HG03432 (cell line): ENCODE results near the gene CAMSAP1.

Experiments
- ATAC-seq: cut with Tn5 transposase; IDR thresholded peaks from one replicate; pipeline ENCODE4 v1.9.1; 2021; ENCODE audit warnings: mild to moderate bottlenecking, moderate library complexity; ENCODE audit not compliant: unreplicated experiment

Gene CAMSAP1

GRCh38 chr9:135939351-135940265, 32.3 kb upstream of the CAMSAP1 start:
- no peak for ATAC-seq

- no peak for ATAC-seq
Observed at GRCh38 chr9:135937521-135938489, 30.5 kb upstream of the CAMSAP1 start.

GRCh38 chr9:135933114-135933513, 25.8 kb upstream of the CAMSAP1 start:
- no peak for ATAC-seq

GRCh38 chr9:135932656-135933055, 25.3 kb upstream of the CAMSAP1 start:
- ATAC-seq, result no peak

GRCh38 chr9:135931349-135931820, 24.0 kb upstream of the CAMSAP1 start:
- ATAC-seq, result no peak

- ATAC-seq, result no peak
Observed at GRCh38 chr9:135930446-135931345, 23.4 kb upstream of the CAMSAP1 start.

GRCh38 chr9:135929656-135930445, 22.5 kb upstream of the CAMSAP1 start:
- ATAC-seq, result no peak

GRCh38 chr9:135928731-135929655, 21.6 kb upstream of the CAMSAP1 start:
- ATAC-seq, result no peak

- ATAC-seq, result no peak
Observed at GRCh38 chr9:135928074-135928730, 20.9 kb upstream of the CAMSAP1 start.

GRCh38 chr9:135927195-135928013, 20.1 kb upstream of the CAMSAP1 start:
- ATAC-seq, result no peak

GRCh38 chr9:135926402-135927194, 19.3 kb upstream of the CAMSAP1 start:
- ATAC-seq, result no peak

- no peak for ATAC-seq
Observed at GRCh38 chr9:135925496-135926133, 18.3 kb upstream of the CAMSAP1 start.

- no peak for ATAC-seq
Observed at GRCh38 chr9:135924628-135925338, 17.4 kb upstream of the CAMSAP1 start.

GRCh38 chr9:135923508-135923907, 16.2 kb upstream of the CAMSAP1 start:
- no peak for ATAC-seq

- ATAC-seq, result no peak
Observed at GRCh38 chr9:135921749-135922310, 14.5 kb upstream of the CAMSAP1 start.
